NB4 (cell line): Measurements from ENCODE around the gene HPN.

Experiments used
- CTCF ChIP-seq: IDR thresholded peaks from one replicate; pipeline ENCODE4 v1.5.1; 2012; ENCODE audit warnings: low read depth, low read length
- MAX ChIP-seq: IDR thresholded peaks from 2 replicates; pipeline ENCODE4 v1.6.1; 2011; ENCODE audit warnings: low read depth, low read length
- POLR2A ChIP-seq: IDR thresholded peaks from 2 replicates; pipeline ENCODE4 v1.6.1; 2011; ENCODE audit warnings: mild to moderate bottlenecking; ENCODE audit not compliant: insufficient read length; ENCODE audit errors: extremely low read depth

- TF ChIP-seq POLR2A: no peak
- no peak for TF ChIP-seq MAX
- TF ChIP-seq CTCF: no peak
These were observed 29.5 kb upstream of the HPN start for GRCh38 chr19:35011737-35012682.
